Measurements from ENCODE around the gene TEDC2. TPM values are rescaled to one million over a fixed set of nuclear protein-coding genes. Genes with fewer than 3 reads are reported as not detected.

Gene TEDC2
- total and polyA plus RNA-seq, 10 of the 15 experiments (the other 5 are each of a cell fraction or from before 2014, with no cell fraction given), result 0.23 to 47.9 (median 19.1) TPM

GRCh38 chr16:2474877-2475412, 15.0 kb downstream of the TEDC2 start, which contains the start of gene TBC1D24 (continued):
- no peak for TF ChIP-seq NR2C1 (IDR thresholded peaks at IDR 0.05)
- peak; percentile 91 to 96 for TF ChIP-seq BHLHE40 (IDR thresholded peaks at IDR 0.05; ENCODE audit: borderline replicate concordance in 1 of 2, low read depth in 2 of 2, low read length in 1 of 2)
- no peak for TF ChIP-seq JUND (IDR thresholded peaks at IDR 0.05; ENCODE audit: low read depth, low read length)
- TF ChIP-seq FOS (IDR thresholded peaks at IDR 0.05; ENCODE audit: borderline replicate concordance, extremely low read depth, insufficient read length), result no peak
- no peak for TF ChIP-seq ZNF217 (IDR thresholded peaks at IDR 0.05)
- no peak for TF ChIP-seq SREBF1 (IDR thresholded peaks at IDR 0.05; ENCODE audit: low read length)
- no peak for TF ChIP-seq TCF12 (IDR thresholded peaks at IDR 0.05; ENCODE audit: low read depth, low read length)
- no peak for TF ChIP-seq ZNF622 (IDR thresholded peaks at IDR 0.05)
- no peak for TF ChIP-seq RAD21 (IDR thresholded peaks at IDR 0.05; ENCODE audit: insufficient read depth, low read depth, low read length)
- TF ChIP-seq RBBP5 (conservative IDR thresholded peaks at IDR 0.05), result no peak
- TF ChIP-seq TAF1 (IDR thresholded peaks at IDR 0.05; ENCODE audit: borderline replicate concordance, low read depth, low read length), result no peak
- no peak for TF ChIP-seq ATF3 (IDR thresholded peaks at IDR 0.05; ENCODE audit: borderline replicate concordance, extremely low read depth, low read depth, low read length)
- TF ChIP-seq ESRRA (IDR thresholded peaks at IDR 0.05; ENCODE audit: low read length), result no peak
- no peak for TF ChIP-seq ZNF384 (IDR thresholded peaks at IDR 0.05; ENCODE audit: borderline replicate concordance, low read depth, low read length)
- no peak for TF ChIP-seq ZBTB40 (IDR thresholded peaks at IDR 0.05; ENCODE audit: borderline replicate concordance)
- no peak for TF ChIP-seq CBX3 (IDR thresholded peaks at IDR 0.05; ENCODE audit: borderline replicate concordance, low read depth)
- TF ChIP-seq SMARCA5 (IDR thresholded peaks at IDR 0.05), result no peak
- TF ChIP-seq NKRF (conservative IDR thresholded peaks at IDR 0.05), result no peak
- no peak for TF ChIP-seq NFXL1 (IDR thresholded peaks at IDR 0.05; ENCODE audit: borderline replicate concordance)
- TF ChIP-seq GABPA (IDR thresholded peaks at IDR 0.05; ENCODE audit: low read depth), result no peak
- TF ChIP-seq MYB (IDR thresholded peaks at IDR 0.05; ENCODE audit: borderline replicate concordance, low read depth, low read length), result no peak
- no peak for TF ChIP-seq BCLAF1 (IDR thresholded peaks at IDR 0.05)
- TF ChIP-seq NRF1 (conservative IDR thresholded peaks at IDR 0.05; ENCODE audit: low read depth, low read length), result peak; percentile 71

Data from GM12878 (cell line).